Stimulated activated memory B cell treated with anti-CD40 and anti-IgM and Interleukin-4, amounts not matched to agents 10 μg/mL and 1 μg/mL and 100 μg/mL, for 72 hours (primary cell): Measurements from ENCODE around the gene SFMBT2.

Source experiments
- ATAC-seq: fragments of 150-1000 bp; cut with Tn5 transposase; 2 replicates; pipeline ENCODE4 v1.10.0; 2021
- H3K27ac Mint-ChIP-seq: one replicate; pipeline ENCODE4 v1.8.0; 2022; ENCODE audit warnings: mild to moderate bottlenecking, mixed read lengths
- H3K27me3 Mint-ChIP-seq: one replicate; pipeline ENCODE4 v1.8.0; 2022; ENCODE audit warnings: mixed read lengths
- H3K36me3 Mint-ChIP-seq: one replicate; pipeline ENCODE4 v1.8.0; 2022; ENCODE audit warnings: mixed read lengths
- H3K4me1 Mint-ChIP-seq: one replicate; pipeline ENCODE4 v1.8.0; 2022; ENCODE audit warnings: mixed read lengths
- H3K4me3 Mint-ChIP-seq: one replicate; pipeline ENCODE4 v1.8.0; 2022; ENCODE audit warnings: mild to moderate bottlenecking, moderate library complexity, mixed read lengths
- H3K9me3 Mint-ChIP-seq: one replicate; pipeline ENCODE4 v1.8.0; 2022; ENCODE audit warnings: mixed read lengths

The SFMBT2 gene

DNA sequence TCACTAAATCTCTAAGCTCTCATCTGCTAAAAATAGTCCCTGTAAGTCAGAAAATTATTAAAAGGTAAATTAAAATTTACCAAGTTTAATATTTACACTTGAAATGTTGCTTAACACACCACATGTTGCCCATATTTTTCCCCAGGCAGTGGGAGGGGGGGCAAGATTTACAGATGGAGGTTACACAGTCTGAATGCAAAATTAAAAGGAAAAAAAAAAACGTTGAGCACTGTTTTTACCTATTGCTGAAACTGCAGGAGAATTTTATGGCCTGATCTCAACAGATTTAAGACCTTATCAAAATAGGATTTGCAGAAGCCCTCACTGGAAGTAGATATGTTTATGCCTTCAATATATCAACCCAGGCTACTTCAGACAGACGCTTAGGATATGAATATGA lies 133.4 kb downstream of the SFMBT2 start:
- Mint-ChIP-seq H3K27me3 (no peaks in the 10 kb centered on the region), H3K27ac (no peak overlapping the region), H3K4me3 (no peak overlapping the region), H3K9me3 (no peaks in the 10 kb centered on the region), H3K36me3 (peaks cover 70% of the 10 kb centered on the region), H3K4me1 (no peaks in the 10 kb centered on the region)
- ATAC-seq: no peak

GRCh38 chr10:7275761-7276440 lies 134.9 kb downstream of the SFMBT2 start:
- no peaks in the 10 kb centered on the region for H3K4me1 Mint-ChIP-seq
- H3K9me3 Mint-ChIP-seq: no peaks in the 10 kb centered on the region
- H3K36me3 Mint-ChIP-seq: peaks cover 70% of the 10 kb centered on the region
- no peak overlapping the region for H3K4me3 Mint-ChIP-seq
- no peak overlapping the region for H3K27ac Mint-ChIP-seq
- no peaks in the 10 kb centered on the region for H3K27me3 Mint-ChIP-seq
- no peak for ATAC-seq

- H3K4me1 Mint-ChIP-seq: no peaks in the 10 kb centered on the region
These were observed 136.5 kb downstream of the SFMBT2 start for GRCh38 chr10:7274293-7274692.

GRCh38 chr10:7272008-7272407 lies 138.8 kb downstream of the SFMBT2 start:
- no peak for ATAC-seq
- H3K4me3 Mint-ChIP-seq: no peak overlapping the region
- H3K9me3 Mint-ChIP-seq: no peaks in the 10 kb centered on the region
- H3K27me3 Mint-ChIP-seq: no peaks in the 10 kb centered on the region
- H3K36me3 Mint-ChIP-seq: peaks cover 62% of the 10 kb centered on the region
- H3K27ac Mint-ChIP-seq: no peak overlapping the region
- no peaks in the 10 kb centered on the region for H3K4me1 Mint-ChIP-seq

More at GRCh38 chr10:7274293-7274692, 136.5 kb downstream of the SFMBT2 start:
- Mint-ChIP-seq H3K36me3 (peaks cover 73% of the 10 kb centered on the region), H3K27ac (no peak overlapping the region), H3K9me3 (no peaks in the 10 kb centered on the region), H3K27me3 (no peaks in the 10 kb centered on the region), H3K4me3 (no peak overlapping the region)
- ATAC-seq: no peak

- no peak for ATAC-seq
- H3K27me3 Mint-ChIP-seq: no peaks in the 10 kb centered on the region
- H3K4me1 Mint-ChIP-seq: no peaks in the 10 kb centered on the region
- peaks cover 52% of the 10 kb centered on the region for H3K36me3 Mint-ChIP-seq
- no peaks in the 10 kb centered on the region for H3K9me3 Mint-ChIP-seq
- no peak overlapping the region for H3K4me3 Mint-ChIP-seq
- no peak overlapping the region for H3K27ac Mint-ChIP-seq
These were observed 140.8 kb downstream of the SFMBT2 start for GRCh38 chr10:7269988-7270387.

DNA sequence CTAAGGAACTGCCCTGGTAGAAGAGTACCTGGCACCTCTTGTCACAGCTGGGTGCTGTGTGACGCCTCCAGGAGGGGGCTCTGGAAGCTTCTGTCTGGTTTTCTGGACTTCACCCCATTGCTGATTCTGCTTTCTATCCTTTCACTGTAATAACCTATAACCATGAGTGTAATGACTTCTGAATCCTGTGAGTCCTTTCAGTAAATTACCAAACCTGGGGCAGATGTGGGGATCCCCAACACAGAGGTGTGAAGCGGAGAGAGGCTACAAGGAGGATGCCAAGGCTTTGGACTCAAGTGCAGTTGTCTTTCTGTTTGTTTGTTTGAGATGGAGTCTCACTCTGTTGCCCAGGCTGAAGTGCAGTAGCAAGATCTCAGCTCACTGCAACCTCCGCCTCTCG lies 143.7 kb downstream of the SFMBT2 start:
- H3K4me1 Mint-ChIP-seq: no peaks in the 10 kb centered on the region
- H3K36me3 Mint-ChIP-seq: peaks cover 37% of the 10 kb centered on the region
- no peaks in the 10 kb centered on the region for H3K27me3 Mint-ChIP-seq
- no peaks in the 10 kb centered on the region for H3K9me3 Mint-ChIP-seq
- H3K4me3 Mint-ChIP-seq: no peak overlapping the region
- ATAC-seq: no peak
- no peak overlapping the region for H3K27ac Mint-ChIP-seq

- no peaks in the 10 kb centered on the region for H3K27me3 Mint-ChIP-seq
- no peak overlapping the region for H3K27ac Mint-ChIP-seq
- H3K4me1 Mint-ChIP-seq: peaks cover 3% of the 10 kb centered on the region
These were observed 145.3 kb downstream of the SFMBT2 start for GRCh38 chr10:7265396-7266123.

GRCh38 chr10:7264313-7264756 lies 146.5 kb downstream of the SFMBT2 start:
- Mint-ChIP-seq H3K27me3 (no peaks in the 10 kb centered on the region), H3K36me3 (peaks cover 14% of the 10 kb centered on the region), H3K4me1 (peaks cover 15% of the 10 kb centered on the region), H3K27ac (no peak overlapping the region), H3K9me3 (no peaks in the 10 kb centered on the region), H3K4me3 (no peak overlapping the region)
- ATAC-seq: no peak

More at GRCh38 chr10:7265396-7266123, 145.3 kb downstream of the SFMBT2 start:
- ATAC-seq: no peak
- no peaks in the 10 kb centered on the region for H3K9me3 Mint-ChIP-seq
- H3K4me3 Mint-ChIP-seq: no peak overlapping the region
- H3K36me3 Mint-ChIP-seq: peaks cover 26% of the 10 kb centered on the region

DNA sequence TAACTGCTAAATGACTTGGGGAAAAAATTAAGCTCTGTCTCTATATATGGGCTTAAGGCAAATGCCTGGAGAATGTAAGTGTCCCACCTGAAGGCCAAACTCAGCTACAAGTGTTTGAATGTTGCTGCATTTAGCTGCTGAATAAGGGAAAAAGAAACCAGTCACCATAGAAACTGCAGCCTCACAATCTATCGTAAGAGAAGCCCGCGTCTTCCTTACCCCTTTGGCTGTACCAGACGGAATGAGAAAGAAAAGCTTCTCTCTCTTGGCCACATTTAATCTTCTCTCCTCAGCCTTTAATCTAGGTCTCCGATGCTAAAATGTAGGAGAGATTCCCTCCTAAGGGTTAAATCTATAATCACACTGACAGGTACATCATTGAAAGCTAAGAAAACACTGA lies 147.2 kb downstream of the SFMBT2 start:
- no peak for ATAC-seq
- Mint-ChIP-seq H3K9me3 (no peaks in the 10 kb centered on the region), H3K4me1 (peaks cover 22% of the 10 kb centered on the region), H3K4me3 (no peak overlapping the region), H3K27me3 (no peaks in the 10 kb centered on the region), H3K27ac (no peak overlapping the region), H3K36me3 (peaks cover 10% of the 10 kb centered on the region)

DNA sequence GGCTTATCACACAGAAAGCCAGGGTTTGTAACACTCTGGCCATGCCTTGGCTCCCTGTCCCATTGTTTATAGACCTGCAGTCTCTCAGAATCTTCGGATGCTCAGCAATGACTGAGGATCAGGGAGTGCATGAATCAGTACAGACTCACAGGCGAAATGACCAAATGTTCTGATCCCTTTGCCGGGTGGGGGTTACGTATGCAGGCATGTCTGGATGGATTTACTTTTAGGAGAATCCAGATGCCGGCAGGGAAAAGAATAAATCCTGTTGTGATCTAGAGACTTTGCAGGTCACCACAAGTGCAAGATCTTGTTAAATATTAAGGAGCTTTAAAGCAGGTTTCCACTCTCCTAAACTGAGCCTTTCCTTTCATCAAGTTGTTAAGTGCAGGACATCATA lies 149.5 kb downstream of the SFMBT2 start:
- peaks cover 28% of the 10 kb centered on the region for H3K4me1 Mint-ChIP-seq
- no peak for ATAC-seq
- H3K4me3 Mint-ChIP-seq: no peak overlapping the region
- no peaks in the 10 kb centered on the region for H3K9me3 Mint-ChIP-seq
- H3K36me3 Mint-ChIP-seq: peaks cover 9% of the 10 kb centered on the region
- no peaks in the 10 kb centered on the region for H3K27me3 Mint-ChIP-seq
- no peak overlapping the region for H3K27ac Mint-ChIP-seq

GRCh38 chr10:7260912-7261311 lies 149.9 kb downstream of the SFMBT2 start:
- H3K27me3 Mint-ChIP-seq: no peaks in the 10 kb centered on the region
- H3K4me3 Mint-ChIP-seq: no peak overlapping the region
- H3K4me1 Mint-ChIP-seq: peaks cover 28% of the 10 kb centered on the region
- H3K27ac Mint-ChIP-seq: no peak overlapping the region
- no peaks in the 10 kb centered on the region for H3K9me3 Mint-ChIP-seq
- peaks cover 9% of the 10 kb centered on the region for H3K36me3 Mint-ChIP-seq
- no peak for ATAC-seq

- H3K27me3 Mint-ChIP-seq: no peaks in the 10 kb centered on the region
- peak; percentile 59 for ATAC-seq
- peaks cover 28% of the 10 kb centered on the region for H3K4me1 Mint-ChIP-seq
- H3K9me3 Mint-ChIP-seq: no peaks in the 10 kb centered on the region
- H3K36me3 Mint-ChIP-seq: peaks cover 9% of the 10 kb centered on the region
- peak overlapping the region; percentile 5 for H3K27ac Mint-ChIP-seq
- H3K4me3 Mint-ChIP-seq: no peak overlapping the region
These were observed 150.4 kb downstream of the SFMBT2 start for GRCh38 chr10:7260412-7260900.

GRCh38 chr10:7258948-7259523 lies 151.8 kb downstream of the SFMBT2 start:
- peak overlapping the region; percentile 5 for H3K27ac Mint-ChIP-seq
- ATAC-seq: peak; percentile 69
- no peak overlapping the region for H3K4me3 Mint-ChIP-seq
- H3K9me3 Mint-ChIP-seq: no peaks in the 10 kb centered on the region
- H3K36me3 Mint-ChIP-seq: peaks cover 14% of the 10 kb centered on the region
- H3K27me3 Mint-ChIP-seq: no peaks in the 10 kb centered on the region
- peaks cover 28% of the 10 kb centered on the region for H3K4me1 Mint-ChIP-seq

GRCh38 chr10:7255517-7255916 lies 155.3 kb downstream of the SFMBT2 start:
- Mint-ChIP-seq H3K4me3 (no peak overlapping the region), H3K27me3 (no peaks in the 10 kb centered on the region), H3K27ac (no peak overlapping the region), H3K4me1 (peaks cover 25% of the 10 kb centered on the region), H3K9me3 (no peaks in the 10 kb centered on the region), H3K36me3 (peaks cover 35% of the 10 kb centered on the region)
- ATAC-seq: no peak

DNA sequence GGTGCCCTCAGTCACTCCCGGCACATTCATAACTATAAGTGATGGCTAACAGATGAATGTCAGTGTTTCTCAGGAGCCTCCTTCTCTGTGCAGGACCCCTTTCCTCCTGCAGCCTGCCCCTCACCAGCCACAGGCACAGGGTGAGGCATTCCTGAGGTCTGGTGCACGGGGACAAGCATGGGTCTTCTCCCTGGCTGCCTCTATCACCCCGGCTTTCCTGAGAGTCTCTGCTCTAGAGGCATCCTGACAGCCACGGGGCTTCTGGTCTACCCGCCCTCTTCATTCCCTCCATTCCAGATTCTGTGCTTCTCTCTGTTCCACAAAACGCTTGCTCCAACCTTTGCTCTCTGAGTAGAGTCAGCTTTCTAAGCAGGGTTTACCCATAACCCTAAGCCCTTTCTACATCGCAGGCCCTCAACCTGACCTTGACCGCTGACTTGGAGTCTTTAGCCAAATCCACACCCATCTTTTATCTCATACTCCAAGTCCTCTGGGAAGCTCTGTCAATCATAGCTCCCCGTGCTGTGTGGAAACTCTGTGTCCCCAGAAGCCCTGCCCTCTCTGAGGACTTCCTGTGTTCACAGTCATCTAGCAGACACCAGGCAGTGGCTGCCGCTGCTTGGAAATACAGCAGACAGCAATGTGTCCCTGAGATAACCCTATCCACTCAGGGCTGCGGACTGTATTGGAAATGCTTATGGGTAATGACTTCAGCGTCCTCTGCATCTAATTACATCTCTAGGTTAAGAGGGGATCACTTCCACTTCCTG lies 159.0 kb downstream of the SFMBT2 start:
- Mint-ChIP-seq H3K4me1 (peaks cover 1% of the 10 kb centered on the region), H3K9me3 (no peaks in the 10 kb centered on the region), H3K27me3 (no peaks in the 10 kb centered on the region), H3K36me3 (peaks cover 52% of the 10 kb centered on the region), H3K4me3 (no peak overlapping the region), H3K27ac (peak overlapping the region; percentile 39)
- ATAC-seq: no peak
